GM20000 (cell line): ENCODE measurements around the gene DMRTA1.
"Not testable (repeated sequence)": the region's sequence is repeated elsewhere in the genome, so short reads cannot be mapped to it uniquely, and the experiment has no call there.

ENCODE experiments used
- DNase-seq: peaks from one replicate; pipeline ENCODE4 v3.0.0; 2012; ENCODE audit warnings: low spot score
- TF ChIP-seq, protein P1 (sequence below): IDR thresholded peaks from 2 replicates; pipeline ENCODE4 v1.5.1; 2012; ENCODE audit warnings: mild to moderate bottlenecking, control low read depth; ENCODE audit errors: extremely low read depth, missing control alignments

The DMRTA1 gene

DNA sequence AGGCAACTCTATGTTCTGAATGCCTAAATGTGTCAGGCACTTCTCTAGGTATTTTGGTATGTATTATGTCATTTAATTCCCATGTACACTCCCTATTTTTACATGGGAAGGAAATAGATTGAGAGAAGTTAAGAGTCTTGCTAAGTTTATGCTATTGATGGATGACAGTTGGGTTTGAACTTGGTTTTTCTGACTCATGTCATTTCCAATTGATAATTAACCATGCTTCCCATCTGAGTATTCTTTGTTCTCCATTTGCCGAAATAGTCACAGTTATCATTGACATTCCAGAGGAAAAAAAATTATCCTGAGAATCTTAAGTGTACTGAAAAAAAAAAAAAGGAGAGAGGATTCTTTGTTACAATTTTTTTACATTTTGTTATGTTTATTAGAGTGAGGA is 23.1 kb upstream of the DMRTA1 start:
- TF ChIP-seq, protein P1, sequence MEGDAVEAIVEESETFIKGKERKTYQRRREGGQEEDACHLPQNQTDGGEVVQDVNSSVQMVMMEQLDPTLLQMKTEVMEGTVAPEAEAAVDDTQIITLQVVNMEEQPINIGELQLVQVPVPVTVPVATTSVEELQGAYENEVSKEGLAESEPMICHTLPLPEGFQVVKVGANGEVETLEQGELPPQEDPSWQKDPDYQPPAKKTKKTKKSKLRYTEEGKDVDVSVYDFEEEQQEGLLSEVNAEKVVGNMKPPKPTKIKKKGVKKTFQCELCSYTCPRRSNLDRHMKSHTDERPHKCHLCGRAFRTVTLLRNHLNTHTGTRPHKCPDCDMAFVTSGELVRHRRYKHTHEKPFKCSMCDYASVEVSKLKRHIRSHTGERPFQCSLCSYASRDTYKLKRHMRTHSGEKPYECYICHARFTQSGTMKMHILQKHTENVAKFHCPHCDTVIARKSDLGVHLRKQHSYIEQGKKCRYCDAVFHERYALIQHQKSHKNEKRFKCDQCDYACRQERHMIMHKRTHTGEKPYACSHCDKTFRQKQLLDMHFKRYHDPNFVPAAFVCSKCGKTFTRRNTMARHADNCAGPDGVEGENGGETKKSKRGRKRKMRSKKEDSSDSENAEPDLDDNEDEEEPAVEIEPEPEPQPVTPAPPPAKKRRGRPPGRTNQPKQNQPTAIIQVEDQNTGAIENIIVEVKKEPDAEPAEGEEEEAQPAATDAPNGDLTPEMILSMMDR: no peak
- DNase-seq: no peak

GRCh38 chr9:22424616-22425015 is 22.0 kb upstream of the DMRTA1 start:
- TF ChIP-seq, protein P1: no peak
- no peak for DNase-seq

GRCh38 chr9:22425551-22425950 is 21.1 kb upstream of the DMRTA1 start:
- no peak for DNase-seq

DNA sequence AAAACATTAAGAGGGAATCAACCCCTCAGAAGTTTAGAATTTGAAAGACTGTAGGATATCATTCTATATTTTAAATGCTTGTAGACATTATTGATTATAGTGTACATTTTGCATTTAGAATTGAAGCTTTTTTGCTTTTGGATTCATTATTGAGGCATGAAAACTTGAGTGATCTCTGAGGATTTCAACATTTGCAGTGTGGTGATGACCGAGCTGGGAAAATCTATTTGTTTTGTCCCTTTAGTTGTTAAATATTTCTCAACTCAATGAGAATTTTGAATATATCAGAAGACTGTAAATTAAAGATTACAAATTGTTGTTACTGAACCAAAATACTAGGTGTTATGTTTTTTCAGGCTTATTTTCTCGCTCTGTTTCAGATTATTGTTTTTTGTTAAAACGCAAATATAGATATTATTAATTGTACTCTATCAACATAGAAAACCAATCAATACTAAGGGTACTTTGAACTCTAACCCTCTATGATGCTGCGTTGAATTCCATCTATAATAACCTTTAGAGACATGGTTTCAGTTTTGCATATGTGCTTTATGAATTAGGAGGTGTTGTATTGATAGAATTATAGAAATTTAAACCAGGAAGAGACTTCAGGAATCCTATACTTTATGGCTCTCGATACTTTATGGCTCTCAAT is 19.3 kb upstream of the DMRTA1 start:
- DNase-seq: no peak
- TF ChIP-seq, protein P1: no peak

More at GRCh38 chr9:22425551-22425950, 21.1 kb upstream of the DMRTA1 start:
- TF ChIP-seq, protein P1: no peak

- DNase-seq: no peak
- TF ChIP-seq, protein P1: no peak
Observed at GRCh38 chr9:22433691-22434090, 12.9 kb upstream of the DMRTA1 start.

- DNase-seq: not testable (repeated sequence)
Observed at GRCh38 chr9:22435252-22435651, 11.4 kb upstream of the DMRTA1 start.

GRCh38 chr9:22437461-22438067 is 9.1 kb upstream of the DMRTA1 start:
- DNase-seq: not testable (repeated sequence)

DNA sequence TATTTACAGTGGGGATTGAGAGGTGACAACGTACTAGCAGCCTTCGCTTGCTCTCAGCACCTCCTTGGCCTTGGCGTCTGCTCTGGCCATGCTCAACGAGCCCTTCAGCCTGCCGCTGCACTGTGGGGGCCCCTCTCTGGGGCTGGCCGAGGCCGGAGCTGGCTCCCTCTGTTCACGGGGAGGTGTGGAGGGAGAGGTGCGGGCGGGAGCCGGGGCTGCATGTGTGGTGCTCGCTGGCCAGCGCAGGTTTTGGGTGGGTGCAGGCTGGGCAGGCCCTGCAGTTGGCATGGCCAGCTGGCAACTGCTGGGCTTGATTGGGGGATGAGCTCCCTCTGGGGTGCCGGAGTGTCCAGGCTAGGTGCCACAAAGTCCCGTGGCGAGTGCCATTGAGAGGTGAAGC is 5.8 kb upstream of the DMRTA1 start:
- DNase-seq: no peak
- TF ChIP-seq, protein P1: no peak
